T-helper 2 cell treated with Interferon-gamma antibody and Interleukin-4, amounts not matched to agents 100 ng/mL and 5 ng/mL, for 36 hours (primary cell): ENCODE measurements around the gene PCDHGB5. TPM values are rescaled to one million over a fixed set of nuclear protein-coding genes. Genes with fewer than 3 reads are reported as not detected.
"Not testable (repeated sequence)": the region's sequence is repeated elsewhere in the genome, so short reads cannot be mapped to it uniquely, and the experiment has no call there.

Experiments used
- intact Hi-C: fragments of 100-400 bp; cut with micrococcal nuclease; formaldehyde crosslinking; loops from one replicate; pipeline ENCODE4 v1.15.1; 2023
- total RNA-seq: library from RNA; stranded (reverse); gene quantifications from 2 replicates; pipeline ENCODE4 v1.2.3, GENCODE V29; 2022

PCDHGB5 gene
- total RNA-seq, 1 donor from 2014 or later = 0.55 TPM

DNA sequence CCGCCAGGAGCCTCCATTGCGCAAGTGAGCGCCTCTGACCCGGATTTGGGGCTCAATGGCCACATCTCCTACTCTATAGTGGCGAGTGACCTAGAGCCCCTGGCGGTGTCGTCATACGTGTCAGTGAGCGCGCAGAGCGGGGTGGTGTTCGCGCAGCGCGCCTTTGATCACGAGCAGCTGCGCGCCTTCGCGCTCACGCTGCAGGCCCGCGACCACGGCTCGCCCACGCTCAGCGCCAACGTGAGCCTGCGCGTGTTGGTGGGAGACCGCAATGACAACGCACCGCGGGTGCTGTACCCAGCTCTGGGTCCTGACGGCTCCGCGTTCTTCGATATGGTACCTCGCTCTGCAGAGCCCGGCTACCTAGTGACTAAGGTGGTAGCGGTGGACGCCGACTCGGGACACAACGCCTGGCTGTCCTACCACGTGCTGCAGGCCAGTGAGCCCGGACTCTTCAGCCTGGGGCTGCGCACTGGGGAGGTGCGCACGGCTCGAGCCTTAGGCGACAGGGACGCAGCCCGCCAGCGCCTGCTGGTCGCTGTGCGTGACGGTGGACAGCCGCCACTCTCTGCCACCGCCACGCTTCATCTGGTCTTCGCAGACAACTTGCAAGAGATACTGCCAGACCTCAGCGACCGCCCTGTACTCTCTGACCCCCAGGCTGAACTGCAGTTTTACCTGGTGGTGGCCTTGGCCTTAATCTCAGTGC lies 12.0 kb downstream of the PCDHGB5 start:
- intact Hi-C loops = loop anchor here (5.0 to 10.0 kb wide), 2 partner anchors 87 to 175 kb away; partner anchors contain the start of gene TAF7

DNA sequence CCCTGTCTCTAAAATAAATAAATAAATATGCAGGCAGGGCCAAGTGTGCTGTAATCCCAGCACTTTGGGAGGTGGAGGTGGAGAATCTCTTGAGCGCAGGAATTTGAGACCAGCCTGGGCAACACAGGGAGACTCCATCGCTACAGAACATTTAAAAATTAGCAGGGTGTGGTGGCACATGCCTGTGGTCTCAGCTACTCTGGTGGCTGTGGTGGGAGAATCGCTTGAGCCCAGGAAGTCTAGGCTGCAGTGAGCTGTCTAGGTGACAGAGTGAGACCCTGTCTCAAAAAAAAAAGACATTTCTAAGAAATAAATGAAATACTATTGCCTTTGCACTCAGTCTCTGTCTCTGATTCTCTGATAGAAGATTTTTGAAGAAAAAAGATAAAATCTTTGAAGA lies 13.8 kb downstream of the PCDHGB5 start:
- intact Hi-C loops = loop anchor here (5.0 to 10.0 kb wide), 2 partner anchors 89 to 177 kb away; partner anchors contain the start of gene TAF7

DNA sequence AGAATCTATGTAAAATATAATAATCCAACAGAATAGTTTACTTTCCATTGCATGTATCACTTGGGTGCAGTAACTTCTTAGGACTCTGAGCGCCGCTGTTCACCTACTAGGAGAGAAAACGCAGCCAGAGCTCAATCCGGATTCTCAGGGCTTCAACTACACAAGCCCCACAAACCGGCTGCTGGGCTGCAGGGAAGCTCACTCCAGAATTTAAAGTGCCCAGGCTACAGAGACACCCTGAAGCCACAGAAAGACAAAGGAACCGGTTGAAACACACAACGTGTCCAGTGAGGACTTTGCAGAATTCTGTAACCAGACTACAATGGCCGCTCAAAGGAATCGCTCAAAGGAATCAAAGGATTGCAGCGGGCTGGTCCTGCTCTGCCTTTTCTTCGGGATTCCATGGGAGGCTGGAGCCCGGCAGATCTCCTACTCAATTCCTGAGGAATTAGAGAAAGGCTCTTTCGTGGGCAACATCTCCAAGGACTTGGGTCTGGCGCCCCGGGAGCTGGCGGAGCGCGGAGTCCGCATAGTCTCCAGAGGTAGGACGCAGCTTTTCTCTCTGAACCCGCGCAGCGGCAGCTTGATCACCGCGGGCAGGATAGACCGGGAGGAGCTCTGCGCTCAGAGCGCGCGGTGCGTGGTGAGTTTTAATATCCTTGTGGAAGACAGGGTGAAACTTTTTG lies 15.2 kb downstream of the PCDHGB5 start, which contains the start of gene PCDHGA10:
Gene PCDHGA10, plus strand, starts transcription at position 134 of the 686 bp plus-strand sequence. Its CDS starts 189 bp downstream, at position 323.
- intact Hi-C loops = loop anchor here (1.0 to 10.0 kb wide), 5 partner anchors 91 to 178 kb away; partner anchors contain the start of gene TAF7

DNA sequence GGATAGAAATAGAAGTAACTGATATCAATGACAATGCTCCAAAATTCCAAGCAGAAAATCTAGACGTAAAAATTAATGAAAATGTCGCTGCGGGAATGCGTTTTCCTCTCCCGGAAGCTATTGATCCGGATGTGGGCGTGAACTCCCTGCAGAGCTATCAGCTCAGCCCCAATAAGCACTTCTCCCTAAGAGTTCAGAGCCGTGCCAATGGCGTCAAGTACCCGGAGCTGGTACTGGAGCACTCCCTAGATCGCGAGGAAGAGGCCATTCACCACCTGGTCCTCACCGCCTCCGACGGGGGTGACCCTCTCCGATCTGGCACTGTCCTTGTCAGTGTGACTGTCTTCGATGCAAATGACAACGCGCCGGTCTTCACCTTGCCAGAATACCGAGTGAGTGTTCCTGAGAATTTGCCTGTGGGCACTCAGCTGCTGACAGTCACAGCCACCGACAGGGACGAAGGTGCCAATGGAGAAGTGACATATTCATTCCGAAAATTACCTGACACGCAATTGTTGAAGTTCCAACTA lies 15.9 kb downstream of the PCDHGB5 start:
- intact Hi-C loops = loop anchor here (2.0 to 10.0 kb wide), 4 partner anchors 91 to 179 kb away; partner anchors contain the start of gene TAF7

DNA sequence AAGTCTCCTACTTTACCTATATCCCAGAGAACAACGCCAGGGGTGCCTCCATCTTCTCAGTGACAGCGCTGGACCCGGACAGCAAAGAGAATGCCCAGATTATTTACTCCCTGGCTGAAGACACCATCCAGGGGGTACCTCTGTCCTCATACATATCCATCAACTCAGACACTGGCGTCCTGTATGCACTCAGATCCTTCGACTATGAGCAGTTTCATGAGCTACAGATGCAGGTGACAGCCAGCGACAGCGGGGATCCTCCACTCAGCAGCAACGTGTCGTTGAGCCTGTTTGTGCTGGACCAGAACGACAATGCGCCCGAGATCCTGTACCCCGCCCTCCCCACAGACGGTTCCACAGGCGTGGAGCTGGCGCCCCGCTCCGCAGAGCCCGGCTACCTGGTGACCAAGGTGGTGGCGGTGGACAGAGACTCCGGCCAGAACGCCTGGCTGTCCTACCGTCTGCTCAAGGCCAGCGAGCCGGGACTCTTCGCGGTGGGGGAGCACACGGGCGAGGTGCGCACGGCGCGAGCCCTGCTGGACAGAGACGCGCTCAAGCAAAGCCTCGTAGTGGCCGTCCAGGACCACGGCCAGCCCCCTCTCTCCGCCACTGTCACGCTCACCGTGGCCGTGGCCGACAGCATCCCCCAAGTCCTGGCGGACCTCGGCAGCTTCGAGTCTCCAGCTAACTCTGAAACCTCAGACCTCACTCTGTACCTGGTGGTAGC lies 17.0 kb downstream of the PCDHGB5 start:
- intact Hi-C loops = loop anchor here (5.0 to 10.0 kb wide), 2 partner anchors 92 to 180 kb away; partner anchors contain the start of gene TAF7

DNA sequence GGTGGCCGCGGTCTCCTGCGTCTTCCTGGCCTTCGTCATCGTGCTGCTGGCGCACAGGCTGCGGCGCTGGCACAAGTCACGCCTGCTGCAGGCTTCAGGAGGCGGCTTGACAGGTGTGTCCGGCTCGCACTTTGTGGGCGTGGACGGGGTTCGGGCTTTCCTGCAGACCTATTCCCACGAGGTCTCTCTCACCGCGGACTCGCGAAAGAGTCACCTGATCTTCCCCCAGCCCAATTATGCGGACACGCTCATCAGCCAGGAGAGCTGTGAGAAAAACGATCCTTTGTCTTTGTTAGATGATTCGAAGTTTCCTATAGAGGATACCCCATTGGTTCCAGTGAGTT lies 17.5 kb downstream of the PCDHGB5 start:
- intact Hi-C loops = loop anchor here (10.0 kb wide), 1 partner anchor 180 kb away; no protein-coding TSS in a partner anchor

DNA sequence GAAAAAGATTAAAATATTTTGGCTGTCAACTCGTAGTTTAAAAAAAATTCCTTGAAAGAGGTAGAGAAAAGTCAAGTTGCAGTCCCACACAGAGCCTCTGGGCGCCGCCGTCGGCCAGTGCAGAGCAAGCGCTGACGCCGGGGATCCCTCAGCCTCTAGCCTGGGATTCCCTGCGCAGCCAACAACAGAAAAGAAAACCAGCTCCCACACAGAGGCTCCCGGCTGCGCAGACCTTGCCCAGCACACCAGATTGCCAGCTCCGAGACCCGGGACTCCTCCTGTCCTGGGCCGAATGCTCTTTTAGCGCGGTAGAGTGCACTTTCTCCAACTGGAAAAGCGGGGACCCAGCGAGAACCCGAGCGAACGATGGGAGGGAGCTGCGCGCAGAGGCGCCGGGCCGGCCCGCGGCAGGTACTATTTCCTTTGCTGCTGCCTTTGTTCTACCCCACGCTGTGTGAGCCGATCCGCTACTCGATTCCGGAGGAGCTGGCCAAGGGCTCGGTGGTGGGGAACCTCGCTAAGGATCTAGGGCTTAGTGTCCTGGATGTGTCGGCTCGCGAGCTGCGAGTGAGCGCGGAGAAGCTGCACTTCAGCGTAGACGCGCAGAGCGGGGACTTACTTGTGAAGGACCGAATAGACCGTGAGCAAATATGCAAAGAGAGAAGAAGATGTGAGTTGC lies 19.9 kb downstream of the PCDHGB5 start, which contains the start of gene PCDHGB7:
Gene PCDHGB7, plus strand, starts transcription at position 184 of the 679 bp plus-strand sequence. Its CDS starts 183 bp downstream, at position 367.
- intact Hi-C loops = loop anchor here (1.0 to 10.0 kb wide), 2 partner anchors 95 to 183 kb away; no protein-coding TSS in a partner anchor

DNA sequence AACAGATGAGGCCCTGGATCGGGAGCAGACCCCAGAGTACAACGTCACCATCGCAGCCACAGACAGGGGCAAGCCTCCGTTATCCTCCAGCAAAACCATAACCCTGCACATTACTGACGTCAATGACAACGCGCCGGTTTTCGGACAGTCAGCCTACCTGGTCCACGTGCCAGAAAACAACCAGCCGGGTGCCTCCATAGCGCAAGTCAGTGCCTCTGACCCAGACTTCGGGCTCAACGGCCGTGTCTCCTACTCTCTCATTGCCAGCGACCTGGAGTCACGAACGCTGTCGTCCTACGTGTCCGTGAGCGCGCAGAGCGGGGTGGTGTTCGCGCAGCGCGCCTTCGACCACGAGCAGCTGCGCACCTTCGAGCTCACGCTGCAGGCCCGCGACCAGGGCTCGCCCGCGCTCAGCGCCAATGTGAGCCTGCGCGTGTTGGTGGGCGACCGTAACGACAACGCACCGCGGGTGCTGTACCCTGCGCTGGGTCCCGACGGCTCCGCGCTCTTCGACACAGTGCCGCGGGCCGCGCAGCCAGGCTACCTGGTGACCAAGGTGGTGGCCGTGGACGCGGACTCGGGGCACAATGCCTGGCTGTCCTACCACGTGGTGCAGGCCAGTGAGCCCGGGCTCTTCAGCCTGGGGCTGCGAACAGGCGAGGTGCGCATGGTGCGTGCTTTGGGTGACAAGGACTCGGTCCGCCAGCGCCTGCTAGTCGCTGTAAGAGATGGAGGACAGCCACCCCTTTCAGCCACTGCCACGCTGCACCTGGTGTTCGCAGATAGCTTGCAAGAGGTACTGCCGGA lies 21.5 kb downstream of the PCDHGB5 start:
- intact Hi-C loops = loop anchor here (10.0 kb wide), 1 partner anchor 184 kb away; no protein-coding TSS in a partner anchor

DNA sequence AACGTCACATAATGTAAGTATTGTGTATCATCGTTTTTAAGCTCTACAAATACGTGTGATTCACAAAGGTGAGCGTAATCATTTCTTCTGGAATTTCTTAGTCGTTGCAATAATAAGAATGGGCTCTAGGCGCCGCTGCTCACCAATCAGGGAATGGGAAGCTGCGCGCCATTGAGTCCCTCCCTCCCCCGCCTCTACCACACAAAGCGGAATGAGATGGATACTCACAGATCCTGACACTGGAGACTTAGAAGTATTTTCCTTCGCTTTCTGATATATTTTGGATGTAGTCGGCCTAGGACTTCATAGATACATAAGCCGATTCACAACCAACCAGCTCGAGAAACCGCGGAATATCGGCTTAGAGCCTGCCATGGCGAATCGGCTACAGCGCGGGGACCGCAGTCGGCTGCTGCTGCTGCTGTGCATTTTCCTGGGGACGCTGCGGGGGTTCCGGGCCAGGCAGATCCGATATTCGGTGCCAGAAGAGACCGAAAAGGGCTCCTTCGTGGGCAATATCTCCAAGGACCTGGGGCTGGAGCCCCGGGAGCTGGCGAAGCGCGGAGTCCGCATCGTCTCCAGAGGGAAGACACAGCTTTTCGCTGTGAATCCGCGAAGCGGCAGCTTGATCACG lies 23.2 kb downstream of the PCDHGB5 start, which contains the start of gene PCDHGA11:
Gene PCDHGA11, plus strand, starts transcription at position 197 of the 634 bp plus-strand sequence. Its CDS starts 177 bp downstream, at position 374.
- intact Hi-C loops = loop anchor here (5.0 kb wide), 2 partner anchors 56 to 59 kb away; partner anchors contain the start of genes PCDHGA5 and PCDHGC3

DNA sequence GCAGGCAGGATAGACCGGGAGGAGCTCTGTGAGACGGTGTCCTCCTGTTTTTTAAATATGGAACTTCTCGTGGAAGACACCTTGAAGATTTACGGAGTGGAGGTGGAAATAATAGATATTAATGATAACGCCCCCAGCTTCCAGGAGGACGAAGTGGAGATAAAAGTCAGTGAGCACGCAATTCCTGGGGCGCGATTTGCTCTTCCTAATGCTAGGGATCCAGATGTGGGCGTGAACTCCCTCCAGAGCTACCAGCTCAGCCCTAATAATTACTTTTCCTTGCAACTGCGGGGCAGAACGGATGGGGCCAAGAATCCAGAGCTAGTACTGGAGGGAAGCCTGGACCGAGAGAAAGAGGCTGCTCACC lies 23.7 kb downstream of the PCDHGB5 start:
- intact Hi-C loops = loop anchor here (5.0 kb wide), 2 partner anchors 56 to 59 kb away; partner anchors contain the start of genes PCDHGA5 and PCDHGC3

DNA sequence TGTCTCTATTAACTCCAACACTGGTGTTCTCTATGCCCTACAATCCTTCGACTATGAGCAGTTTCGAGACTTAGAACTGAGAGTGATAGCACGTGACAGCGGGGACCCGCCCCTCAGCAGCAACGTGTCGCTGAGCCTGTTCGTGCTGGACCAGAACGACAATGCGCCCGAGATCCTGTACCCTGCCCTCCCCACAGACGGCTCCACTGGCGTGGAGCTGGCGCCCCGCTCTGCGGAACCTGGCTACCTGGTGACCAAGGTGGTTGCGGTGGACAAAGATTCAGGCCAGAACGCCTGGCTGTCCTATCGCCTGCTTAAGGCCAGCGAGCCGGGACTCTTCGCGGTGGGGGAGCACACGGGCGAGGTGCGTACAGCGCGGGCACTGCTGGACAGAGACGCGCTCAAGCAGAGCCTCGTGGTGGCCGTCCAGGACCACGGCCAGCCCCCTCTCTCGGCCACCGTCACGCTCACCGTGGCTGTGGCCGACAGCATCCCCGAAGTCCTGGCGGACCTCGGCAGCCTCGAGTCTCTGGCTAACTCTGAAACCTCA lies 25.1 kb downstream of the PCDHGB5 start:
- intact Hi-C loops = loop anchor here (5.0 kb wide), 2 partner anchors 54 to 61 kb away; partner anchors contain the start of genes PCDHGA5 and PCDHGC3

DNA sequence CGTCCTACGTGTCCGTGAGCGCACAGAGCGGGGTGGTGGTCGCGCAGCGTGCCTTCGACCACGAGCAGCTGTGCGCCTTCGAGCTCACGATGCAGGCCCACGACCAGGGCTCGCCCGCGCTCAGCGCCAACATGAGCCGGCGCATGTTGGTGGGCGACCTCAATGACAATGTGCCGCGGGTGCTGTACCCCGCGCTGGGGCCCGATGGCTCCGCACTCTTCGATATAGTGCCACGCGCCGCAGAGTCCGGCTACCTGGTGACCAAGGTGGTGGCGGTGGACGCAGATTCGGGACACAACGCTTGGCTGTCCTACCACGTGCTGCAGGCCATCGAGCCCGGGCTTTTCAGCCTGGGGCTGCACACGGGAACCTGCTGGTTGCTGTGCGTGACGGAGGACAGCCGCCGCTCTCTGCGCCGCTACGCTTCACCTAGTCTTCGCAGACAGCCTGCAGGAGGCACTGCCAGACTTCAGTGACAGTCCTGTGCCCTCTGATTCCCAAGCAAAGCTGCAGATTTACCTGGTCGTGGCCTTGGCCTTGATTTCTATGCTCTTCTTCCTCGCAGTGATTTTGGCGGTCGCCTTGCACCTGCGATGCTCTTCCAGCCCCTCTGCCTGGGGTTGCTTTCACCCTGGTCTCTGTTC lies 30.2 kb downstream of the PCDHGB5 start:
- intact Hi-C loops = no loop called here

DNA sequence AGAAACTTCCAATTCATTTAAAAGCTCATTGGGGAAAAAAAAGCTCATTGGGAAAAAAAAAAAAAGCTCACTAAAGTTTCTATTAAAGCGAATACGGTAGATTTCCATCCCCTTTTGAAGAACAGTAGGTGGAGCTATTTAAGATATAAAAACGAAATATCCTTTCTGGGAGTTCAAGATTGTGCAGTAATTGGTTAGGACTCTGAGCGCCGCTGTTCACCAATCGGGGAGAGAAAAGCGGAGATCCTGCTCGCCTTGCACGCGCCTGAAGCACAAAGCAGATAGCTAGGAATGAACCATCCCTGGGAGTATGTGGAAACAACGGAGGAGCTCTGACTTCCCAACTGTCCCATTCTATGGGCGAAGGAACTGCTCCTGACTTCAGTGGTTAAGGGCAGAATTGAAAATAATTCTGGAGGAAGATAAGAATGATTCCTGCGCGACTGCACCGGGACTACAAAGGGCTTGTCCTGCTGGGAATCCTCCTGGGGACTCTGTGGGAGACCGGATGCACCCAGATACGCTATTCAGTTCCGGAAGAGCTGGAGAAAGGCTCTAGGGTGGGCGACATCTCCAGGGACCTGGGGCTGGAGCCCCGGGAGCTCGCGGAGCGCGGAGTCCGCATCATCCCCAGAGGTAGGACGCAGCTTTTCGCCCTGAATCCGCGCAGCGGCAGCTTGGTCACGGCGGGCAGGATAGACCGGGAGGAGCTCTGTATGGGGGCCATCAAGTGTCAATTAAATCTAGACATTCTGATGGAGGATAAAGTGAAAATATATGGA lies 32.8 kb downstream of the PCDHGB5 start, which contains the start of gene PCDHGA12:
Gene PCDHGA12, plus strand, starts transcription at position 176 of the 782 bp plus-strand sequence. Its CDS starts 253 bp downstream, at position 429.
- intact Hi-C loops = no loop called here

DNA sequence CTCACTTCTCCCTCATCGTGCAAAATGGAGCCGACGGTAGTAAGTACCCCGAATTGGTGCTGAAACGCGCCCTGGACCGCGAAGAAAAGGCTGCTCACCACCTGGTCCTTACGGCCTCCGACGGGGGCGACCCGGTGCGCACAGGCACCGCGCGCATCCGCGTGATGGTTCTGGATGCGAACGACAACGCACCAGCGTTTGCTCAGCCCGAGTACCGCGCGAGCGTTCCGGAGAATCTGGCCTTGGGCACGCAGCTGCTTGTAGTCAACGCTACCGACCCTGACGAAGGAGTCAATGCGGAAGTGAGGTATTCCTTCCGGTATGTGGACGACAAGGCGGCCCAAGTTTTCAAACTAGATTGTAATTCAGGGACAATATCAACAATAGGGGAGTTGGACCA lies 33.5 kb downstream of the PCDHGB5 start:
- intact Hi-C loops = no loop called here

DNA sequence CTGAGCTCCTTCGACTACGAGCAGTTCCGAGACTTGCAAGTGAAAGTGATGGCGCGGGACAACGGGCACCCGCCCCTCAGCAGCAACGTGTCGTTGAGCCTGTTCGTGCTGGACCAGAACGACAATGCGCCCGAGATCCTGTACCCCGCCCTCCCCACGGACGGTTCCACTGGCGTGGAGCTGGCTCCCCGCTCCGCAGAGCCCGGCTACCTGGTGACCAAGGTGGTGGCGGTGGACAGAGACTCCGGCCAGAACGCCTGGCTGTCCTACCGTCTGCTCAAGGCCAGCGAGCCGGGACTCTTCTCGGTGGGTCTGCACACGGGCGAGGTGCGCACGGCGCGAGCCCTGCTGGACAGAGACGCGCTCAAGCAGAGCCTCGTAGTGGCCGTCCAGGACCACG lies 34.6 kb downstream of the PCDHGB5 start:
- intact Hi-C loops = not testable (repeated sequence)

DNA sequence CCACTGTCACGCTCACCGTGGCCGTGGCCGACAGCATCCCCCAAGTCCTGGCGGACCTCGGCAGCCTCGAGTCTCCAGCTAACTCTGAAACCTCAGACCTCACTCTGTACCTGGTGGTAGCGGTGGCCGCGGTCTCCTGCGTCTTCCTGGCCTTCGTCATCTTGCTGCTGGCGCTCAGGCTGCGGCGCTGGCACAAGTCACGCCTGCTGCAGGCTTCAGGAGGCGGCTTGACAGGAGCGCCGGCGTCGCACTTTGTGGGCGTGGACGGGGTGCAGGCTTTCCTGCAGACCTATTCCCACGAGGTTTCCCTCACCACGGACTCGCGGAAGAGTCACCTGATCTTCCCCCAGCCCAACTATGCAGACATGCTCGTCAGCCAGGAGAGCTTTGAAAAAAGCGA lies 35.0 kb downstream of the PCDHGB5 start:
- intact Hi-C loops = not testable (repeated sequence)

DNA sequence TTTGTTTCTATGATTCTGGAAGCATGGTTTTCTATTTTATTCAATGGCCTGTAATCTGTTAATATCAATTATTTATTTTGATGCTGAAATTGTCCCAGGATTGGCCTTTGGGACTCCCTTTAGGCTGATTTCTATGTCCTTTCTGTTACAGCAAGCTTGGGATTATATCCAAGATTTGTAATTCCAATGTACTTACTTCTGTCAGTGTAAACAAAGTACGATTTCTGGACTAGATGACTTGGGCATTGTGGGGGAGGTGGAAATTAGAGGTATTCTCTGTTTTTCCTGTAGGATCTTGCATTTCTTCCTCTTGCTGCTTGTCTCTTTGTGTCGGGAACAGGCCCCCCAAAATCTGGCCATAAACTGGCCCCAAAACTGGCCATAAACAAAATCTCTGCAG lies 36.3 kb downstream of the PCDHGB5 start:
- intact Hi-C loops = no loop called here
